ENCODE measurements around the gene PPP1CB. TPM values are rescaled to one million over a fixed set of nuclear protein-coding genes. Genes with fewer than 3 reads are reported as not detected.
"Not testable (repeated sequence)": the region's sequence is repeated elsewhere in the genome, so short reads cannot be mapped to it uniquely, and the experiment has no call there.

Gene PPP1CB
- total and polyA plus RNA-seq, 2 donors = 252 to 608 TPM

GRCh38 chr2:28772351-28772750 is 20.7 kb downstream of the PPP1CB start:
- WGBS = 80% methylated on average over 2 of the region's 2 CpGs
- Histone ChIP-seq H3K36me3 (ENCODE audit: insufficient read depth) (no peaks in the 10 kb centered on the region), H3K4me3 (ENCODE audit: low read depth, low read length) (no peak overlapping the region), H3K4me1 (ENCODE audit: insufficient read depth) (no peaks in the 10 kb centered on the region), H3K27ac (ENCODE audit: low read depth) (no peak overlapping the region)
- DNase-seq (ENCODE audit: extremely low spot score) = no peak

- no peak for DNase-seq (ENCODE audit: extremely low spot score)
- H3K27ac ChIP-seq (ENCODE audit: low read depth) = no peak overlapping the region
- no peaks in the 10 kb centered on the region for H3K4me1 ChIP-seq (ENCODE audit: insufficient read depth)
- H3K36me3 ChIP-seq (ENCODE audit: insufficient read depth) = no peaks in the 10 kb centered on the region
- no peak overlapping the region for H3K4me3 ChIP-seq (ENCODE audit: low read depth, low read length)
- 72% methylated on average over 6 of the region's 6 CpGs for WGBS
Observed at GRCh38 chr2:28776471-28776870, 24.8 kb downstream of the PPP1CB start.

GRCh38 chr2:28778392-28778791 is 26.8 kb downstream of the PPP1CB start:
- no peak overlapping the region for H3K4me3 ChIP-seq (ENCODE audit: low read depth, low read length)
- no peaks in the 10 kb centered on the region for H3K36me3 ChIP-seq (ENCODE audit: insufficient read depth)
- no peaks in the 10 kb centered on the region for H3K4me1 ChIP-seq (ENCODE audit: insufficient read depth)
- no peak for DNase-seq (ENCODE audit: extremely low spot score)
- WGBS = 90% methylated on average over 5 of the region's 5 CpGs
- no peak overlapping the region for H3K27ac ChIP-seq (ENCODE audit: low read depth)

GRCh38 chr2:28779001-28779400 is 27.4 kb downstream of the PPP1CB start:
- no peaks in the 10 kb centered on the region for H3K36me3 ChIP-seq (ENCODE audit: insufficient read depth)
- no peak overlapping the region for H3K27ac ChIP-seq (ENCODE audit: low read depth)
- no peak for DNase-seq (ENCODE audit: extremely low spot score)
- H3K4me1 ChIP-seq (ENCODE audit: insufficient read depth) = no peaks in the 10 kb centered on the region
- H3K4me3 ChIP-seq (ENCODE audit: low read depth, low read length) = no peak overlapping the region
- 91% methylated on average over 2 of the region's 2 CpGs for WGBS

GRCh38 chr2:28780496-28780895 is 28.9 kb downstream of the PPP1CB start:
- DNase-seq (ENCODE audit: extremely low spot score) = no peak
- WGBS = 86% methylated on average over 2 of the region's 2 CpGs
- Histone ChIP-seq H3K36me3 (ENCODE audit: insufficient read depth) (peaks cover 4% of the 10 kb centered on the region), H3K27ac (ENCODE audit: low read depth) (no peak overlapping the region), H3K4me3 (ENCODE audit: low read depth, low read length) (no peak overlapping the region), H3K4me1 (ENCODE audit: insufficient read depth) (no peaks in the 10 kb centered on the region)

- no peak for DNase-seq (ENCODE audit: extremely low spot score)
- 58% methylated on average over 3 of the region's 3 CpGs for WGBS
Observed at GRCh38 chr2:28782423-28782822, 30.8 kb downstream of the PPP1CB start.

GRCh38 chr2:28784570-28784969 is 32.9 kb downstream of the PPP1CB start:
- WGBS = 79% methylated on average over 7 of the region's 7 CpGs
- not testable (repeated sequence) for H3K27ac ChIP-seq (ENCODE audit: low read depth); H3K4me3 ChIP-seq (ENCODE audit: low read depth, low read length); H3K4me1 ChIP-seq (ENCODE audit: insufficient read depth); DNase-seq (ENCODE audit: extremely low spot score)
- peaks cover 14% of the 10 kb centered on the region for H3K36me3 ChIP-seq (ENCODE audit: insufficient read depth)

More at GRCh38 chr2:28782423-28782822, 30.8 kb downstream of the PPP1CB start:
- H3K27ac ChIP-seq (ENCODE audit: low read depth) = no peak overlapping the region
- H3K36me3 ChIP-seq (ENCODE audit: insufficient read depth) = peaks cover 5% of the 10 kb centered on the region
- H3K4me1 ChIP-seq (ENCODE audit: insufficient read depth) = no peaks in the 10 kb centered on the region
- no peak overlapping the region for H3K4me3 ChIP-seq (ENCODE audit: low read depth, low read length)

GRCh38 chr2:28796620-28797019 is 45.0 kb downstream of the PPP1CB start:
- WGBS = 77% methylated on average over 4 of the region's 4 CpGs
- Histone ChIP-seq H3K36me3 (ENCODE audit: insufficient read depth) (peaks cover 1% of the 10 kb centered on the region), H3K4me1 (ENCODE audit: insufficient read depth) (no peaks in the 10 kb centered on the region), H3K4me3 (ENCODE audit: low read depth, low read length) (no peak overlapping the region), H3K27ac (ENCODE audit: low read depth) (no peak overlapping the region)
- DNase-seq (ENCODE audit: extremely low spot score) = no peak

GRCh38 chr2:28801726-28802125 is 50.1 kb downstream of the PPP1CB start:
- no peak overlapping the region for H3K27ac ChIP-seq (ENCODE audit: low read depth)
- no peak for DNase-seq (ENCODE audit: extremely low spot score)
- H3K36me3 ChIP-seq (ENCODE audit: insufficient read depth) = peaks cover 7% of the 10 kb centered on the region
- 79% methylated on average over 3 of the region's 3 CpGs for WGBS
- no peaks in the 10 kb centered on the region for H3K4me1 ChIP-seq (ENCODE audit: insufficient read depth)
- no peak overlapping the region for H3K4me3 ChIP-seq (ENCODE audit: low read depth, low read length)

GRCh38 chr2:28802975-28803429 is 51.4 kb downstream of the PPP1CB start:
- Histone ChIP-seq H3K4me1 (ENCODE audit: insufficient read depth) (no peaks in the 10 kb centered on the region), H3K4me3 (ENCODE audit: low read depth, low read length) (no peak overlapping the region), H3K36me3 (ENCODE audit: insufficient read depth) (peaks cover 7% of the 10 kb centered on the region), H3K27ac (ENCODE audit: low read depth) (no peak overlapping the region)
- 44% methylated on average over 4 of the region's 4 CpGs for WGBS
- DNase-seq (ENCODE audit: extremely low spot score) = no peak

GRCh38 chr2:28809927-28810326 is 58.3 kb downstream of the PPP1CB start:
- no peak for DNase-seq (ENCODE audit: extremely low spot score)
- WGBS = 70% methylated on average over 10 of the region's 10 CpGs
- H3K36me3 ChIP-seq (ENCODE audit: insufficient read depth) = peaks cover 2% of the 10 kb centered on the region
- no peak overlapping the region for H3K27ac ChIP-seq (ENCODE audit: low read depth)
- peak overlapping the region; percentile 47 for H3K4me3 ChIP-seq (ENCODE audit: low read depth, low read length)
- H3K4me1 ChIP-seq (ENCODE audit: insufficient read depth) = no peaks in the 10 kb centered on the region

- WGBS = 3% methylated on average over 97 of the region's 97 CpGs
- Histone ChIP-seq H3K27ac (ENCODE audit: low read depth) (no peak within 1 kb of the TSS), H3K4me3 (ENCODE audit: low read depth, low read length) (peak within 1 kb of the TSS; percentile 47), H3K4me1 (ENCODE audit: insufficient read depth) (no peaks in the 10 kb centered on the region), H3K36me3 (ENCODE audit: insufficient read depth) (no peaks in the 10 kb centered on the region)
- peak; percentile 25 for DNase-seq (ENCODE audit: extremely low spot score)
Observed at GRCh38 chr2:28810384-28811285, 59.0 kb downstream of the PPP1CB start, which contains the start of gene SPDYA. SPDYA (plus strand) TSS chr2:28810834; CDS start chr2:28816015, 5,181 bp downstream.

- DNase-seq (ENCODE audit: extremely low spot score) = no peak
- Histone ChIP-seq H3K36me3 (ENCODE audit: insufficient read depth) (no peaks in the 10 kb centered on the region), H3K4me1 (ENCODE audit: insufficient read depth) (no peaks in the 10 kb centered on the region), H3K4me3 (ENCODE audit: low read depth, low read length) (no peak overlapping the region), H3K27ac (ENCODE audit: low read depth) (no peak overlapping the region)
- 90% methylated on average over 3 of the region's 3 CpGs for WGBS
Observed at GRCh38 chr2:28818053-28818452, 66.4 kb downstream of the PPP1CB start.

- no peaks in the 10 kb centered on the region for H3K36me3 ChIP-seq (ENCODE audit: insufficient read depth)
- 5% methylated on average over 8 of the region's 8 CpGs for WGBS
- DNase-seq (ENCODE audit: extremely low spot score) = peak; percentile 2
- H3K4me1 ChIP-seq (ENCODE audit: insufficient read depth) = no peaks in the 10 kb centered on the region
- no peak overlapping the region for H3K27ac ChIP-seq (ENCODE audit: low read depth)
- H3K4me3 ChIP-seq (ENCODE audit: low read depth, low read length) = no peak overlapping the region
Observed at GRCh38 chr2:28821295-28821958, 69.8 kb downstream of the PPP1CB start.

Data from urinary bladder (tissue), 4 donors.